Smooth muscle cell (in vitro differentiated cells): Measurements from ENCODE around the gene SF3B1. TPM values are rescaled to one million over a fixed set of nuclear protein-coding genes. Genes with fewer than 3 reads are reported as not detected.

Source experiments
- DNase-seq: peaks from one replicate; lab custom pipeline; 2025; ENCODE audit not compliant: unreplicated experiment; lab: John Stamatoyannopoulos, UW
- H2AFZ ChIP-seq: fragments of 200-600 bp; sonication (generic); 2 replicates; pipeline ENCODE4 v1.6.0; 2016; ENCODE audit warnings: antibody characterized with exemption, low read depth, mild to moderate bottlenecking
- H3F3A ChIP-seq: fragments of 200-600 bp; sonication (generic); 2 replicates; pipeline ENCODE4 v1.6.0; 2017; ENCODE audit warnings: antibody characterized with exemption, low read depth
- H3K27ac ChIP-seq: fragments of 200-600 bp; sonication (generic); 2 replicates; pipeline ENCODE4 v1.5.1; 2016; ENCODE audit warnings: low read depth, mild to moderate bottlenecking
- H3K27me3 ChIP-seq: fragments of 200-600 bp; sonication (generic); 2 replicates; pipeline ENCODE4 v1.6.1; 2016; ENCODE audit warnings: low read depth, mild to moderate bottlenecking
- H3K36me3 ChIP-seq: fragments of 200-600 bp; sonication (generic); 2 replicates; pipeline ENCODE4 v1.5.1; 2016; ENCODE audit warnings: low read depth
- H3K4me1 ChIP-seq: fragments of 200-600 bp; sonication (generic); 2 replicates; pipeline ENCODE4 v1.5.1; 2016; ENCODE audit warnings: low read depth
- H3K4me2 ChIP-seq: fragments of 200-600 bp; sonication (generic); 2 replicates; pipeline ENCODE4 v1.6.0; 2016; ENCODE audit warnings: mild to moderate bottlenecking
- H3K4me3 ChIP-seq: fragments of 200-600 bp; sonication (generic); 2 replicates; pipeline ENCODE4 v1.5.1; 2016; ENCODE audit warnings: mild to moderate bottlenecking
- H3K79me2 ChIP-seq: fragments of 200-600 bp; sonication (generic); 2 replicates; pipeline ENCODE4 v1.6.0; 2016; ENCODE audit warnings: low read depth, mild to moderate bottlenecking
- H3K9ac ChIP-seq: fragments of 200-600 bp; sonication (generic); 2 replicates; pipeline ENCODE4 v1.6.0; 2016; ENCODE audit warnings: low read depth
- H3K9me3 ChIP-seq: fragments of 200-600 bp; sonication (generic); replicated peaks from 2 replicates; pipeline ENCODE4 v1.5.1; 2016; ENCODE audit warnings: low read depth
- H4K20me1 ChIP-seq: fragments of 200-600 bp; sonication (generic); 2 replicates; pipeline ENCODE4 v1.6.0; 2016; ENCODE audit warnings: low read depth
- WGBS: methylation state at CpG from one replicate; pipeline ENCODE4 v1.1.7; 2016; ENCODE audit warnings: low lambda C conversion rate; 5-methylcytosine and 5-hydroxymethylcytosine counted together
- polyA plus RNA-seq: library from polyadenylated mRNA; unstranded; fragments of >200 nt; fragmentation: Nextera tagmentation; extraction: Ambion mirVana; gene quantifications from 2 replicates; pipeline ENCODE4 v1.2.1, GENCODE V29; 2016
- total RNA-seq: library from RNA; depleted of rRNA; stranded (reverse); fragments of >200 nt; gene quantifications from 2 replicates; pipeline ENCODE4 v1.2.3, GENCODE V29; 2014
- TF ChIP-seq, protein P1 (sequence below): fragments of 200-600 bp; sonication (generic); IDR thresholded peaks from 2 replicates; pipeline ENCODE4 v1.5.1; 2017; ENCODE audit warnings: borderline replicate concordance, mild to moderate bottlenecking, antibody characterized with exemption; ENCODE audit not compliant: insufficient read depth, poor library complexity, severe bottlenecking

SF3B1 gene
- total and polyA plus RNA-seq, 2 experiments from 2014 or later = 193 to 729 TPM

DNA sequence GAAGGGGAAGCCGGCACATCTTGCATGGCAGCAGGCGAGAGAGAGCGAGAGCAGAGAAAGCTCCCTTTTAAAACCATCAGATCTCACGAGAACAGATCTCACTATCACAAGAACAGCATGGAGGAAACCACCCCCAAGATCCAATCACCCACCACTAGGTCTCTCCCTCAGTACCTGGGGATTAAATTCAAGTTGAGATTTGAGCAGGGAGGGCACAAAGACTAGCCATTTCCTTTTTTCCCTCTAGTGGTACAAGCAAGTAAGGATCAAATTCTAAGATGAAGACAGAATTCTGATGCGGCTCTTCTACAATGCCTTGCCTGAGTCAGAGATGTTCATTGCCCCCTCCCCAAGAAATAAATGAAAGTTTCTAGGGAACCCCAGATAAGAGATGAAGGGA, 78.7 kb downstream of the SF3B1 start:
- Histone ChIP-seq H3K4me2 (no peak overlapping the region), H2AFZ (no peak overlapping the region), H3F3A (no peaks in the 10 kb centered on the region), H3K4me1 (no peaks in the 10 kb centered on the region), H3K9ac (no peak overlapping the region), H3K36me3 (no peaks in the 10 kb centered on the region), H4K20me1 (no peaks in the 10 kb centered on the region), H3K9me3 (no peaks in the 10 kb centered on the region), H3K27ac (no peak overlapping the region), H3K79me2 (no peaks in the 10 kb centered on the region), H3K4me3 (no peak overlapping the region), H3K27me3 (no peaks in the 10 kb centered on the region)
- 85% methylated on average over 5 of the region's 5 CpGs for WGBS
- TF ChIP-seq, protein P1, sequence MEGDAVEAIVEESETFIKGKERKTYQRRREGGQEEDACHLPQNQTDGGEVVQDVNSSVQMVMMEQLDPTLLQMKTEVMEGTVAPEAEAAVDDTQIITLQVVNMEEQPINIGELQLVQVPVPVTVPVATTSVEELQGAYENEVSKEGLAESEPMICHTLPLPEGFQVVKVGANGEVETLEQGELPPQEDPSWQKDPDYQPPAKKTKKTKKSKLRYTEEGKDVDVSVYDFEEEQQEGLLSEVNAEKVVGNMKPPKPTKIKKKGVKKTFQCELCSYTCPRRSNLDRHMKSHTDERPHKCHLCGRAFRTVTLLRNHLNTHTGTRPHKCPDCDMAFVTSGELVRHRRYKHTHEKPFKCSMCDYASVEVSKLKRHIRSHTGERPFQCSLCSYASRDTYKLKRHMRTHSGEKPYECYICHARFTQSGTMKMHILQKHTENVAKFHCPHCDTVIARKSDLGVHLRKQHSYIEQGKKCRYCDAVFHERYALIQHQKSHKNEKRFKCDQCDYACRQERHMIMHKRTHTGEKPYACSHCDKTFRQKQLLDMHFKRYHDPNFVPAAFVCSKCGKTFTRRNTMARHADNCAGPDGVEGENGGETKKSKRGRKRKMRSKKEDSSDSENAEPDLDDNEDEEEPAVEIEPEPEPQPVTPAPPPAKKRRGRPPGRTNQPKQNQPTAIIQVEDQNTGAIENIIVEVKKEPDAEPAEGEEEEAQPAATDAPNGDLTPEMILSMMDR = peak; percentile 27
- DNase-seq = no peak

DNA sequence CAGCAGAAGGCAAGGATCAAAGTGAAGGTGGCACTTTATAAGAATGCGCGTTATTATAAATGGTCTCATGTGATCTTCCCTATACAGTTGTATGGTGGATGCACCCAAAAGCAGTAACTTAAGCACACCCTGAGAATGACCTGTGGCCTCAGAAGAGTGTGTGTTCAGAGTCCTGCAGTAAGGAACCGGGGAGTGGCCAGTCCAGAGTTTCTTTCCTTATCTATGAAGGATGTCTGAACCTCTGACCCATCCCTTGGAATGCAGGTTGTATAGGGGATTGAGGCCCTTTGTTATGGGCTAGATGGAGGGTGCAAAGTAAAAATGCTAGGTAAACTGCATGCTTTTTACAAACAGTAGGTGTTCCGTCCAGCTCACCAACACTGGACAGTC, 80.7 kb downstream of the SF3B1 start:
- Histone ChIP-seq H3K4me2 (no peak overlapping the region), H2AFZ (no peak overlapping the region), H3K9me3 (no peaks in the 10 kb centered on the region), H3K27ac (no peak overlapping the region), H3K27me3 (no peaks in the 10 kb centered on the region), H3K79me2 (no peaks in the 10 kb centered on the region), H3F3A (no peaks in the 10 kb centered on the region), H3K36me3 (no peaks in the 10 kb centered on the region), H3K4me1 (no peaks in the 10 kb centered on the region), H3K4me3 (no peak overlapping the region), H3K9ac (no peak overlapping the region), H4K20me1 (no peaks in the 10 kb centered on the region)
- 93% methylated on average over 4 of the region's 4 CpGs for WGBS
- no peak for DNase-seq
- TF ChIP-seq, protein P1 = no peak

DNA sequence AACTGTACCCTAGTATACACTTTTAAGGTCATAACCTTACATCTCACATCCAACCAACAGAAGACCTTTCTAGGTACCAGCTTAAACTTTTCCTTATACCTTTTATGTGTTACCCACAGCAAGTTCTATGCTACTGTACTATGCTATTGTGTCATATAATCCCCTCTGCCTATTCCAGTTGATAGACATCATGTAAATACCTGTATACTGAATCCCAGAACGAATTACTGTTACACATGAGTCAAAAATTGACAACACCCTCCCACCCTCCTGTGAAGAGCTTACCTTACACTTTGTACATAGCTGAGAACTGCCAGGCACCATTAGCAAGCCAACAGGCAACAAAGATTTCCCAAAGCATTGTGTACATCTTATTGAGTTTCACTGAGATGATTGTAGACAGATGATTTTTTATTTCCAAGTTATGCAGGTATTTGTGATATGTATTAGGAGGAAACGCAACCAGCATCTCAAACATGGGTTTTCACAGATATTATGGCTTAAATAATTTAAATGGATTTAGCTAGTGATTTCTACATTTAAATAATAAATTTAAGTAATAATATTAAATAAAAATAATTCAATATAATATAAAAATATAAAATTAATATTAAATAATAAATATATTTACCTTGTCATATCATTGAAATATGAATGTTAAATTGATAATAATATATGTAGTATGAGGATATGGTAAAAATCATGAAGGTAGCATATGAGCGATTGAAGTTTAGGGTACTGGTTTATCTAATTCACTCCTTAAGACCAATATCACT, 81.2 kb downstream of the SF3B1 start:
- Histone ChIP-seq H3K4me1 (no peaks in the 10 kb centered on the region), H3K4me2 (no peak overlapping the region), H3F3A (no peaks in the 10 kb centered on the region), H3K9ac (no peak overlapping the region), H3K79me2 (no peaks in the 10 kb centered on the region), H3K27me3 (no peaks in the 10 kb centered on the region), H3K36me3 (no peaks in the 10 kb centered on the region), H3K4me3 (no peak overlapping the region), H3K9me3 (no peaks in the 10 kb centered on the region), H3K27ac (no peak overlapping the region), H2AFZ (no peak overlapping the region), H4K20me1 (no peaks in the 10 kb centered on the region)
- WGBS = 74% methylated on average over 3 of the region's 3 CpGs
- TF ChIP-seq, protein P1 = no peak
- DNase-seq = no peak

DNA sequence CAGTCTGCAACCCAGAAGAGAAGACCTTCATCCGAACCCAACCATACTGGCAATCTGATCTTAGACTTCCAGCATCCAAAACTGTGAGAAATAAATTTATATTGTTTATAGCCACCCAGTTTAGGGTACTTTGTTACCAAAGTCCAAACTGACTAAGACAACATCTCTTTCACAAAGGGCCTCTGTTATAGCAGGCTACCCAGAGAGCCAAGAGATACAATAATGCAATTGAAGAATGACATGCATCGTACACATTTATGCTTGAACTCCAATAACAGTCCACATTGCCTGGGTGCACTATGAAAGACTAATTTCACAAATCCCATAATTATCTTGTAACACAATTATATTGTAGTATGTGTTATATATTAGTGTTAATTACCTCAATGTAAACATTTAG, 85.1 kb downstream of the SF3B1 start:
- no peak for DNase-seq
- no peak overlapping the region for H3K4me2 ChIP-seq
- no peak overlapping the region for H3K9ac ChIP-seq
- no peak overlapping the region for H3K4me3 ChIP-seq
- no peaks in the 10 kb centered on the region for H3K79me2 ChIP-seq
- H3F3A ChIP-seq = no peaks in the 10 kb centered on the region
- no peaks in the 10 kb centered on the region for H3K9me3 ChIP-seq
- no peaks in the 10 kb centered on the region for H3K27me3 ChIP-seq
- no peak overlapping the region for H3K27ac ChIP-seq
- H3K36me3 ChIP-seq = no peaks in the 10 kb centered on the region
- 100% methylated on average over 2 of the region's 2 CpGs for WGBS
- no peaks in the 10 kb centered on the region for H3K4me1 ChIP-seq
- no peaks in the 10 kb centered on the region for H4K20me1 ChIP-seq
- TF ChIP-seq, protein P1 = no peak
- H2AFZ ChIP-seq = no peak overlapping the region
